AG10803 (cell line): ENCODE measurements around the gene HSDL2.

Experiments used
- DNase-seq: peaks from one replicate; pipeline ENCODE4 v3.0.0; 2010; ENCODE audit warnings: low read depth
- H3K4me3 ChIP-seq: 2 replicates; pipeline ENCODE4 v1.5.1; 2011; ENCODE audit warnings: mild to moderate bottlenecking, low read length, control low read depth
- TF ChIP-seq, protein P1 (sequence below): conservative IDR thresholded peaks from 2 replicates; pipeline ENCODE4 v1.5.1; 2011; ENCODE audit warnings: mild to moderate bottlenecking, low read length, control low read depth, inconsistent platforms

HSDL2 gene

DNA sequence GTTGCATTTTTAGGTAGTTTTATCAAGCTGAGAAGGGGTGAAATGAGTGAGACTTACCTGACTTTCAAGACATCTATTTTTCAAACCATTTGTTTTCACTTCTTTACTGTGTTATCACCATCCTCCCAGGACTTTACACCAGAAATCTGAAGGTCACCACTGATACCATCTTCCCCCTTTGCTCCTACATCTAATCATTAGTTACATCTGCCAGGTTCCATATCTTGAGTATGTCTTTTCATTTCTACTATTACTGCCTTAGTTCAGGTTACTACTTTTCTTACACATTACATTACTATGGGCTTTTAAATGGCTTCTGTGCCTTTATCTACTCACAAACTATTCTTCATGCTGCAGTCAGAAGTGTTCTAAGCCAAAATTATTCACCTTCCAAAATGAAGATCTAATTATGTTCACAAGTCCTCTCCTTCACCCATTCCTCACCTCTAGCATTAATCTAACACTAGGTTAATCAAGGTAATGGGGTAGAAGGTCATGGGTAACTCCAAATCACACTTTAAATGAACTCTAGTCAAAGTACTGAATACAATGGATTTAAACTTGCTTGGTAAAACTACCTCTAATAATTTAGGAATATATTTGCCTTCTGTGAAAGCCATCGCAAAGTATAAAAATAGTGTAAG lies 2.1 kb upstream of the HSDL2 start:
- no peak for DNase-seq
- H3K4me3 ChIP-seq: peak overlapping the region; percentile 93
- TF ChIP-seq, protein P1, sequence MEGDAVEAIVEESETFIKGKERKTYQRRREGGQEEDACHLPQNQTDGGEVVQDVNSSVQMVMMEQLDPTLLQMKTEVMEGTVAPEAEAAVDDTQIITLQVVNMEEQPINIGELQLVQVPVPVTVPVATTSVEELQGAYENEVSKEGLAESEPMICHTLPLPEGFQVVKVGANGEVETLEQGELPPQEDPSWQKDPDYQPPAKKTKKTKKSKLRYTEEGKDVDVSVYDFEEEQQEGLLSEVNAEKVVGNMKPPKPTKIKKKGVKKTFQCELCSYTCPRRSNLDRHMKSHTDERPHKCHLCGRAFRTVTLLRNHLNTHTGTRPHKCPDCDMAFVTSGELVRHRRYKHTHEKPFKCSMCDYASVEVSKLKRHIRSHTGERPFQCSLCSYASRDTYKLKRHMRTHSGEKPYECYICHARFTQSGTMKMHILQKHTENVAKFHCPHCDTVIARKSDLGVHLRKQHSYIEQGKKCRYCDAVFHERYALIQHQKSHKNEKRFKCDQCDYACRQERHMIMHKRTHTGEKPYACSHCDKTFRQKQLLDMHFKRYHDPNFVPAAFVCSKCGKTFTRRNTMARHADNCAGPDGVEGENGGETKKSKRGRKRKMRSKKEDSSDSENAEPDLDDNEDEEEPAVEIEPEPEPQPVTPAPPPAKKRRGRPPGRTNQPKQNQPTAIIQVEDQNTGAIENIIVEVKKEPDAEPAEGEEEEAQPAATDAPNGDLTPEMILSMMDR: no peak

DNA sequence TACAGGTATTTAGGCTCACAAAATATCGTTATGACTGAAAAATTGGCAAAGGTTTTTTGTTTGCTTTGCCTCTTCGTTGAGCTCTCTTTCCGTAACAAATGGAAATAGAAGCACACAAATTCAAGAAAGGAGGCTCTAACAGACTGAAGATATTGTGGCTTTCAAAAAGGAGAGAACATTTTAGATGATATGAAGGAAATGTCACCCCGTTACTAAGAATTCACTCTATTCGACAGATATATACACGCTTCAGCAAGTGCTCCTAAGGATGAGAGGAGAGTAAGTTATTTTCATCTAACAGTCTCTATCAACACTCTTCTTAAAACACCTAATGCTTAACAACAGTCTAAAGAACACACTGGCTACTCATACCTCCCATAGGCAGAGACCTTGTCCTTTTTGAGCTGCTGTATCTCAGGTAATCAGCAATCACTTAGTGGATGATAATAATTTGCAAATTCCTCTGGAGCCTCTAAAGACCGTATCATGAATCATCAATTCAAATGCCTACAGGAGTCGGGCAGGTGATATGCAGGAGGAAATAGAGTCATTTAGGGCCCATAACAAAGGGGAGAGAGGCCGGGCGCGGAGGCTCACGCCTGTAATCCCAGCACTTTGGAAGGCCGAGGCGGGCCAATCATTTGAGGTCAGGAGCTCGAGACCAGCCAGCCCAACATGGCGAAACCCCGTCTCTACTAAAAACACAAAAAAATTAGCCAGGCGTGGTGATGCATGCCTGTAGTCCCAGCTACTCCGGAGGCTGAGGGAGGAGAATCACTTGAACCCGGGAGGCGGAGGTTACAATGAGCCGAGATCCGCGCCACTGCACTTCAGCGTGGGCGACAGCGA lies 1.4 kb upstream of the HSDL2 start:
- TF ChIP-seq, protein P1: no peak
- peak overlapping the region; percentile 93 for H3K4me3 ChIP-seq
- DNase-seq: no peak

DNA sequence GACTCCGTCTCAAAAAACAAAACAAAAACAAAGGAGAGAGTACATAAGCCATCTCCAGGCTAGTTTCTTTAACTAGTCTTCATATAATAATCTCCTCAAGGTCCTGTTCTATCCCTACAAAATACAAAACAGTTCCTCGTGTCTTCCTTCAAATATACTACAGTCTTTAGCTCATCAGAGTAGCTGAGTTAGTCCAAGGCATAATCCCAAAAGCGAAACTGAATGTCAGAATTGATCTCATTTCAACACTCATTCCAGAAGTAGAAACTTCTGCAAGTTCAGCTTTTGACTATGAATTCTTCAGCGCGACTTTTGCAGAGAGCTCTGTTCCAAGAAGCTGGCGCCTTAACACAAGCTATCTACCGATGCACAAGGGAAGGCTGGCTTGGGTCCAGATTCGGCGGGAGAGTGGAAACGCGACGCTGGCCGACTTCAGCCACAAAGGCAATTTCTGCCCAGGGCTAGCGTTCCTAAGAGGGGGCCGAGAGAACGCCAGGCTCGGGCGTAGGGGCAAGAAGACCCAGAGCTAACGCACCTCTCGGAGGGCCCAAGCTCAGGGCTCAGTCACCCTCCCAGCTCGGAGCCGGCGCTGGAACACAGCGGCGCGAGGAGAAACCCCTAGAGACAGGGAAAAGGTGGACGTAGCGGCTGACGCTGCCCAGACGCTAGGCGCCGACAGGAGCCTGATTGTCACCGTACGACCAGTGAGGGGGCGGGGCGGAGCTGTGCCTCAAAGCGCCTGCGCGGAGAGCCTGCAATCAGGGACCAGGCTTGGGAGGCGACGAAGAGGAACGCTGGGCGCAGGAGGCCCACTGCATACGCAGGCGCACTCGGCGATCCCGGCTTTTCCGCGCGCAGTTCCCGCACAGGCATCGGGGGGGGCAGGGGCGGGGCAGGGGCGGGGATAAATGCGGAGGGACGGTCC lies 469 bp upstream of the HSDL2 start:
- H3K4me3 ChIP-seq: peak overlapping the region; percentile 93
- TF ChIP-seq, protein P1: no peak
- DNase-seq: peak; percentile 97

DNA sequence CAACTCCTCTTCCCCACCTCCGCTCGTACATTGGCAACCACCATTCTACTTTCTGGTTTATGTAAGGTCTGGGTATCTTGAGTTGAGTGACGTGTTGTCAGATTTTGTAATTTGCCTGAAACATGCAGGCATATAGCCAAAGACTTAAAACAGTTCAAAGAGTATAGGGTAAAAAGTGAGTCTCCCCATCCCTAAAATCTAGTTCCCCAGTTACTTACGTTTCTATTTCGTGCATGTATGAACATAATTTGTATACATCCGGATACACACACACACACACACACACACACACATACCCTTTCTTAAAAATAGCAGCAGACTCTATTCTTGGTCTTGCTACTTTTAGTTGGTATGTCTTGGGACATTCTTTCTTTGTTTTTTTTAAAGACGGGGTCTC lies 915 bp downstream of the HSDL2 start:
- peak; percentile 29 for DNase-seq
- TF ChIP-seq, protein P1: no peak
- H3K4me3 ChIP-seq: peak overlapping the region; percentile 93

DNA sequence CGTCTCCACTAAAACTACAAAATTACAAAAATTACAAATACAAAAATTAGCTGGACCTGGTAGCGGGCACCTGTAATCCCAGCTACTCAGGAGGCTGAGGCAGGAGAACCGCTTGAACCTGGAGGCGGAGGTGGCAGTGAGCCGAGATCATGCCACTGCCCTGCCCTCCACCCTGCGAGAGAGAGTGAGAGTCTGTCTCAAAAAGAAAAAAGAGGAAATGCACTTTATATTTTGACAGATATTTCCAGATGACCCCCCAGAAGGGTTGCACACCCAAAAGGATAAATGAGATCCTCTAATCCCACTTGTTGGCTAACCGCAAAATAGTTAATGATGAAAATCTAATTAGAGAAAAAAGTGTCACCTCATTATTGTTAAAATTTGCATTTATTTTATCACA lies 2.2 kb downstream of the HSDL2 start:
- no peak for DNase-seq
- TF ChIP-seq, protein P1: no peak
- H3K4me3 ChIP-seq: no peak overlapping the region

DNA sequence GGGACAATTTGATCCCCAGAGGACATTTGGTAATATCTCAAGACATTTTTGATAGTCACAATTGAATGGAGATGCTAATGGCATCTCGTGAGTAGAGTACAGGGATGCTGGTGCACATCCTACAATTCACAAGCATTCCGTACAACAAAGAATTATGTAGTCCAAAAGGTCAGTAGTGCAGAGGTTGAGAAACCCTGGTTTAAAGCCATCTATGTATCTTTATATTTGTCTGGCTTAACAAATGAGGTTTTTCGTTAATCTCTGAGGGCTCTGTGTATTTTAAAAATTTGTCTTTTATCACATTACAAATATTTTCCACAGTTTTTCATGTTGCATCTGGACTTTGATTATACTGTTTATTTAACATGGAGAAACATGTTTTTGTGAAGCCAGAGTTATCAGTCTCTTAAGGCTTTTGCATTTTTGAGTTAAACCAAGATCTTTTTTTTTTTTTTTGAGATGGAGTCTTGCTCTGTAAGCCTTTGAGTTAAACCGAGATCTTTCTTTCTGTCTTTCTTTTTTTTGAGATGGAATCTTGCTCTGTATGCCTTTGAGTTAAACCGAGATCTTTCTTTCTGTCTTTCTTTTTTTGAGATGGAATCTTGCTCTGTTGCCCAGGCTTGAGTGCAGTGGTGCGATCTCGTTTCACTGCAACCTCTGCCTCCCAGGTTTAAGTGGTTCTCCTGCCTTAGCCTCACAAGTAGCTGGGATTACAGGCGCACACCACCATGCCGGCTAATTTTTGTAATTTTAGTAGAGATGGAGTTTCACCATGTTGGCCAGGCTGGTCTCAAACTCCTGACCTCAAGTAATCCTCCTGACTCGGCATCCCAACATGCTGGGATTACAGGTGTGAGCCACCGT lies 2.8 kb downstream of the HSDL2 start:
- DNase-seq: no peak
- H3K4me3 ChIP-seq: no peak overlapping the region

More for the DNA sequence above, 2.8 kb downstream of the HSDL2 start:
- TF ChIP-seq, protein P1: no peak
